HG03175 (cell line): ENCODE data around the gene KIF18A.
"Not testable (repeated sequence)": the region's sequence is repeated elsewhere in the genome, so short reads cannot be mapped to it uniquely, and the experiment has no call there.

ENCODE experiments used
- ATAC-seq: cut with Tn5 transposase; IDR thresholded peaks from one replicate; pipeline ENCODE4 v1.9.1; 2021; ENCODE audit warnings: mild to moderate bottlenecking, moderate library complexity; ENCODE audit not compliant: unreplicated experiment

The KIF18A gene

DNA sequence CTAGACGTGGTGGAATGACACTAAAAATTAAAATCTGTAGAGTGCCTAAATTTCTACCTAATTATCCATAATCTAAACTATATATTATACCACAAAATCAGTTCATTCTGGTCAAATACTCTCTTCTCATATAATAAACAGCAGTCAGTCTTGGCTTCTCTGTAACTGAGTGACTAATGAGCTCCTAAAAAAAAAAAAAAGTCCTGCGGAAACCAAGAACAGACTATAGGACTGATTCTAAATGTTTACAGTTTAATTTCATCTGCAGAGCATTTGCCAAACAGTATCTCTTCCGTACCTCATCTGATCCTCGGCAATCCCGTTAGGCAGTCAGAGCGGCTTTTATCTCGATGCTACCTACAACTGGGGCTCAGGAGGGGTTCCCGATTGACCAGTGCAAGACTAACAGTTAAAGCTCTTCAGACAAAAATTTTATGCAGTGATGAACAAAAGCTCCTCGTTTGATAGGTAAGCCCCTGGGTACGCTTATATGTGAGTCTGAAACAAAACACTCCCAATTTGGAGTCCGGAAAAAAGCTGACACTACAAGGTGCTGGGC, 686 bp downstream of the KIF18A start:
- ATAC-seq: peak; percentile 0

DNA sequence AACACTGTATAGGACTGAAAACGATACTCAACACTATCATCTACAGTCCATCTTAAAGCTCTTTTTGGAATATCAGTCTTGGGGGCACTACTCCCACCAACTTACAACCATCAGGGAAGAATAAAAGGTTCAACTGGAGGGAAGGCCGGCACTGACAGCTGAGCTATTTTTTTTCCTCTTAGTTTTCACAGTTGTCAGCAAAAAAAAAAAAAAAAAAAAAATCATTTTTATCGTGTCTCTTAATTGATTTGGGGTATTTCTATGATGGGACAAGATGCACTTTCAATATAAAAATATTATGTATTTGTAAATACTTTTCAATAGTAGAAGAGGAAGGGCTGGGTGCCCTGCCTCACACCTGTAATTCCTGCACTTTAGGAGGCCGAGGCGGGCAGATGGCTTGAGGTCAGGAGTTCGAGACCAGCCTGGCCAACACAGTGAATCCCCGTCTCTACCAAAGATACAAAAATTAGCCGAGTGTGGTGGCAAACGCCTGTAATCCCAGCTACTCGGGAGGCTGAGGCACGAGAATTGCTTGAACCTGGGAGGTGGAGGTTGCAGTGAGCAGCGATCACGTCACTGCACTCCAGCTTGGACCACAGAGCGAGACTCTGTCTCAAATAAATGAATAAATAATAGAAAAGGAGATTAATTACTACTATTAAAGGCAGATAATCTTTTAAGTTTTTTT, 1.5 kb downstream of the KIF18A start:
- ATAC-seq: no peak

DNA sequence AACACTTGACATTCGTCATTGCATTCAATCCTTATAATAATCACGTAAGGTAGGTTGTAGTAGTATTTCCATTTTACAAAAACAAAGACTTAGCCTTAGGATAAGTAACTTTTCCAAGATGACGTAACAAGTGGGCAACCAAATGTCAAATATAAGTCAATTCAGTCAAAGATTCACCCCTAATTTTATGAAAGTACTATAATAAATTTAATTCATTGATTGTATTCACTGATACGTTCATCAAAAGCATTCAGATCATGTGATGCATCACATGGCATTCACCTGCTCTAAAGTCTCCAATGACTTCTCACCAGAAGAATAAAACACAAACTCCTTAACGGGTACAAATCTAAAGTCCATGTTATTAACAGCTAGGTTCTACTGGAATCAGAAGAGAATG, 2.1 kb downstream of the KIF18A start:
- no peak for ATAC-seq

DNA sequence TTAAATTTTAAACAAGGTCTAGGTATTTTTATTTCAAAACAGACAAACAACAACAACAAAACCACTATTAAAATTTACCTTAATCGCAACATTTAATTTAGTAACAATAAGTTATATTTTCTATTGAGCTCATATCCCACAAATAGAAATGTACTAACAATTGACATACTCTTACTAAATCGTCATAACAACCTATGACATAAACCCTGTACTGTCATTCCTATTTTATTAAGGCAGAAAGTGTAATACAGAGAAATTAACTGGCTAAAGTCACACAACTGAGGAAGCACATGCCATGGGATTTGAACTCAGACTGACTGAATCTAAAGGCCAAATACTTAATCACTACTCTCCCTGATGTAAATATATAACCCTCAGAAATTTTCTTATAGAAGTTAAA, 3.0 kb downstream of the KIF18A start:
- no peak for ATAC-seq

DNA sequence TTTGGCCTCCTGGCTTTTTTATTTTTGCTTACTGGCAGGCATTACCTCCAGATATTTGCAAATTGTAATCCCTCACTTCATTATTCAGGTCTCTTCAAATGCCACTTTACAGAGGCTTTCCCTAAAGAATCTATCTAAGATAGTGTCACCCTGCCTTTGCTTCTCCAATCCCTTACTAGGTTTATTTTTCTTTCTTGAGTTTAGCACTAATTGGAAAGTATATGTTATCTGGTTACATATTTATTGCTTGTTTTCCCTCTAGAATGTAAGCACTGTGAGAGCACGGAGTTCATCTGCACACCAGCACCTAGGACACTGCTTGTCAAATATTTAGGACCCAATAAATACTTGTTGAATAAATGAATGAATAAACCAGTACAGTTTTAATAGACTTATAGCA, 3.5 kb downstream of the KIF18A start:
- no peak for ATAC-seq

DNA sequence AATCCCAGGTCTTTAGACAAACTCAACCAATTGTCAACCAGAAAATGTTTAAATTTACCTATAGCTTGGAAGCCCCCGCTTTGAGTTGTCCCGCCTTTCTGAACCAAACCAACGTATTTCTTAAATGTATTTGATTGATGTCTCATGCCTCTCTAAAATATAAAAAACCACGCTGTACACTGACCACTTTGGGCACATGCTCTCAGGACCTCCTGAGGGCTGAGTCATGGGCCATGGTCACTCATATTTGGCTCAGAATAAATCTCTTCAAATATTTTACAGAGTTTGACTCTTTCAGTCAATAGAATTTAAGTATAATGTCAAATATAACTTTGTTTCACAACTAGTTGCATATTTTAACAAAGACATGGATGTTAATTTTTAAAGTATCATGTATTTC, 5.7 kb downstream of the KIF18A start:
- not testable (repeated sequence) for ATAC-seq

DNA sequence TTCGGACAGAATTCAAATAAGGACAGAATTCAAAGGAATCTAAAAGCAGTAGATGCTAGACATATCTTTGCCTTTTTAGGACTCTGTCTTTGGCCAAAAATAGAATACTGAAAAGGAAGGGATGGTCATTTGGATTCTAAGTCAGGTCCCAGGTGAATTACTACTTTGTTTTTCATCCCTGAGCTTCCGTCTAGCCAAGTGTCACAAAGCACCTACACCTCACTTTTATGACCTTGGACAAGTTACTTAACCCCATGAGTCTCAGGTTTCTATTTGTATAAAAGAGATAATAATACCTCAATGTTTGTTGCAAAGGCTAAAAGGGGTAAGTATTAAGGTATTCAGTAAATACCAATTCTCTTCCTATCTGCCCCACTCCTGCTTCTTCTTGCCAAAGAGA, 7.3 kb downstream of the KIF18A start:
- no peak for ATAC-seq

DNA sequence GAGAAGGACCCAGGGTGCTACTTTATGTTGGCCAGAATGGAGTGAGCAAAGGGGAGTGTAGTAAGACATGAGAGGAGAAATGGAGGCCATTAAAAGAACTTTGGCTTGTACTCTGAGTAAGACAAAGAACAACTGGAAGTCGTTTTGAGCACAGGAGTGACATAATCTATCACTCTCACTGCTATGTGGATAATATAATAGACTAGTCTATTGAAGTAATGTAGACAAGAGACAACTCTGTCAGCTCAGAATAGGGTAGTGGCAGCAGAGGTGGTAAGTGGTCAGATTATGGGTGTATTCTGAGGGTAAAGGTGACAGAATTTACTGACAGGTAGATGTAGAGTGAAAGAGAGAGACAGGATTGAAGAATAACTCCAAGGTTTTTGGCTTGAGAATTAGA, 8.2 kb downstream of the KIF18A start:
- ATAC-seq: no peak

DNA sequence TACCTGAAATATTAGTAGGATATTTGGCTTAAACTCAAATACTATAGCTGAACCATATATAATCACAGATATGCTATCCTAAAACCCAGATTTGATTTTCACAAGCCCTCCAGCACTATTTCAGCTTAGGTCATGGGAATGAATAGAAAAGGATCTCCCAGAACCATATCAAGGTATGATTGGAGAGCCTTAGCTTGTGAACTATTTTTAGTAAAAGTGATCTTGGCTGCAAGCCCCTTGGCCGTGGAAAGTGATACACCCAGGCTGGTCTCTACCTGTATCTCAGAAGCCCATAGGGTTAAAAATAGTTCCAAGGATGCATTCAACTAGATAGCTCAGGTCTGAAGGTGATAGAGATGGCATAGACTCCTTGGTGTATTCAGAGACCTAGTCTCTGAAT, 9.7 kb downstream of the KIF18A start:
- no peak for ATAC-seq

DNA sequence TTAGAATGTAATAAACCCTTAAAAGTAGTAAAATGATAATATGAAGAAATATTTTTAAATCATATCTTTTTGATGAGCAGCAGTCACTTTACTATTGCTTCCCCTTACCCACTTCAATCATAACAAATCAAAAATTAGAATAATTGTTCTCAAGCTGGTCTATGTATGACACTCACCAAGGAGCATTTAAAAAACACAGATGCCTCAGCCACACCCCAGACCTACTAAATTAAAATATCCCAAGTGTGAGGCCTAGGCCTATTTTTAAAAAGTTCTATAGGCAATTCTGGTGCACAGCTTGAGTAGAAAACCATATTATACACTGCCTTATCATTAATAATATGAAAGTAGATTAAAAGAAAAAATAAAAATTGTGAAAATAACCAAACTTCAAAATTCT, 15.2 kb downstream of the KIF18A start:
- ATAC-seq: no peak

DNA sequence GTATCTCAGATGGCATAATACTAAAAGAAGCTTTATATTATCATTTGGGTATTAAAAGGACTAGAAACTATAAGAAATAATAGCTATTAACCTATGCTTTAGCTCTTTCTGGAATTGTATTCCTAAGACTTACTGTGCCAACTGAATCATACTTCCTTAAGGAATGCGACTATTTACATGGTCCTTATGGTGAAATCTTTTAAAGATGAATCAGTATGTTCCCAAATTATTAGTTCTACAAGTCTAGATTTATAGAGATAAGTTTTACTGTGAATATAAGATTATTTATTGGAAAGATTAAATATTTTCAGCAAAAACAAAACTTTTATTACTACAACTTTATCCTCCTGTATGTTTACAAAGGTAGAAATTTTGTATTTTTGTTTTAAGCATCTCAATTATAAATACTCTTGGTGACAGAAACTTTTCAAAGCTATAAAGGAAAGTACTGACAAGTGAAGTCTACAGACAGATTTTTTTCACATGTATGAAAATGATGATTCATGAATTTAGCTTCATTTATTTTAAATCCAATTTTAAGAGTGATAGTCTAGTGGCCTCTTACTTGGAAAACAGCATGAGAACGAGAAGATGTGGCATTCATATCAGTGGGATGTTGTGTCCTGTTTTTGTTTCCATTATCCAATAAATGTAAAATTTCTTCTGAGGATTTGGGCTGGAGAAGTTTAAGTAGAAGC, 17.8 kb downstream of the KIF18A start:
- ATAC-seq: no peak

DNA sequence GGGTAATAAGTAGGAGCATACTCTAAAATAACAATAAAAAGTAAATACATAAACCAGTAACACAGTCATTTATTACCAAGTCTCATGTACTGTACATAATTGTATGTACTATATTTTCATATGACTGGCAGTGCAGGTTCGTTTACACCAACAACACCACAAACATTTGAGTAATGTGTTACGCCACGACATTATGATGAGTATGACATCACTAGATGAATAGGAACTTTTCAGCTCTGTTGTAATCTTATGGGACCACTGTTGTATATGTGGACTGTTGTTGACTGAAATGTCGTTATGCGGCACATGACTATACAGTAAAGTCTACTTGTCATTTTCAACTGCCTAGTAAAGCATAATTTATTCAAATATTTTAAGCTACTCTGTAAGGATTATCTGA, 18.6 kb downstream of the KIF18A start:
- ATAC-seq: no peak

DNA sequence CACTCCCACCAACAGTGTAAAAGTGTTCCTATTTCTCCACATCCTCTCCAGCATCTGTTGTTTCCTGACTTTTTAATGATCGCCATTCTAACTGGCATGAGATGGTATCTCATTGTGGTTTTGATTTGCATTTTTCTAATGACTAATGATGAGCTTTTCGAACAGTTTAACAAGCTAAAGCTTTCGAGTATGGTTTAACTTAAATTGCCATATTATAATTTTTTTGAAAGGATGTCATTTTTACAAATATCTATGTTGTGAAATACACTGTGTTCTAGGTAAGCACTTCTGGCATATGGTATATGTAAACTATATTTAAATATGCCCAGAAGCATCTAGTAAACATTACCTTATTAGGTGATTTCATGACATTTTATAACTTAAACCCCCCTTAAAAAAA, 20.3 kb downstream of the KIF18A start:
- ATAC-seq: not testable (repeated sequence)

DNA sequence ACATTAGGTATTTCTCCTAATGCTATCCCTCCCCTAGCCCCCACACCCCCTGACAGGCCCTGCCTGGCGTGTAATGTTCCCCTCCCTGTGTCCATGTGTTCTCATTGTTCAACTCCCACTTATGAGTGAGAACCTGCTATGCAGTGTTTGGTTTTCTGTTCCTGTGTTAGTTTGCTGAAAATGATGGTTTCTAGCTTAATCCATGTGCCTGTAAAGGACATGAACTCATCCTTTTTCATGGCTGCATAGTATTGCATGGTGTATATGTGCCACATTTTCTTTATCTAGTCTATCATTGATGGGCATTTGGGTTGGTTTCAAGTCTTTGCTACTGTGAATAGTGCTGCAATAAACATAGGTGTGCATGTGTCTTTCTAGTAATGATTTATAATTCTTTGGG, 20.8 kb downstream of the KIF18A start:
- not testable (repeated sequence) for ATAC-seq

DNA sequence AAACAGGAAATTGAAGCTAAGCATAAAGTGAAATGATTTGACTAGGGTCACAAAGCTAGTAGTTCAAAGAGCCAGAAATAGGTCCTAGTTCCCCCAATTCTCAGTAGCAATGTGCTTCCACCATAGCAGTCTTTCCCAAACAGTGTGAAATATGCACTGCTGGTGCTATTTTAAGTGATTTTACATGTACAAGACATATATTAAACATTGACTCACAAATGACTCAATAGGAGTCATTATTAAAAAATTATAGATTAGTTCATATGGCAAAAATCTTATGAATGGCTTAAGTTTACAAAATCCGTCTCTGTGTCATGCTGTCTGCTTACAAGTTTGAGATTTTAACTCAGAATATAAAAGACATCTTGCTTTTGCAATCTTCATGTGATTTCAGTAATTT, 21.4 kb downstream of the KIF18A start:
- ATAC-seq: no peak

DNA sequence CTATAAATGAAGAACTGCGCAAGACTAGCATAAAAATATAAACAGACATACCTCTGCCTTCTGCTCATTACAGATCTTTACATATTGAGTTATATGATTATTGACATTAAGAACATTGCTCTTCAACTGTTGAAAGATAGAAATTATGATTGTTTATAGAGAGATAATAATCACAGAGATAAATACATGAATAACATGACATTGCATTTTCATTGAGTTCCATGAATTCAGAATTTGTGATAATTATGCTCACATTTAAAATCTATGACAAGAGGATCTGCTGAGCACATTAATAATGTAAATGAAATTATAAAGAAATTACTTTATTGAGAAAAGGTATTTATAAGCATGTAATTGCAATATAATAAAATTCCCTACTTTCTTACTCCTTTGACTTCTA, 24.8 kb downstream of the KIF18A start:
- no peak for ATAC-seq

DNA sequence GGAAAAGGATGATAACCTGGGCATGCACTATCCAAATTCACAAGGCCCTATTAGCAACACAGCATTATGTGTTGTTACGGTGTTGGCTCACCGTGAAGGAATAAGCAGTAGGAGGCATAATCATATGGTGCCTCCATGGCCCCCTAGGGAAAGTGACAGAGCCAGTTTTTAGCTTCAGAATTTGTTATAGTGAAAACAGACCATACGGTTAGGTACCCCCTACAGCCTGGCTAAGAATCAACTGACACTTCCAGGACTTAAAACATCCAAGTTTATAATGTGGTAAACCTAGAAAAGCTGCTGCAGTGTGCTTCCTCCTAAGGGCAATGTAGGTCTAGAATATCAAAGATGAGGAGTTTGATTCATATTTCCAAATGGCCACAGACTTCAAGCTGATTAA, 30.4 kb downstream of the KIF18A start:
- no peak for ATAC-seq

DNA sequence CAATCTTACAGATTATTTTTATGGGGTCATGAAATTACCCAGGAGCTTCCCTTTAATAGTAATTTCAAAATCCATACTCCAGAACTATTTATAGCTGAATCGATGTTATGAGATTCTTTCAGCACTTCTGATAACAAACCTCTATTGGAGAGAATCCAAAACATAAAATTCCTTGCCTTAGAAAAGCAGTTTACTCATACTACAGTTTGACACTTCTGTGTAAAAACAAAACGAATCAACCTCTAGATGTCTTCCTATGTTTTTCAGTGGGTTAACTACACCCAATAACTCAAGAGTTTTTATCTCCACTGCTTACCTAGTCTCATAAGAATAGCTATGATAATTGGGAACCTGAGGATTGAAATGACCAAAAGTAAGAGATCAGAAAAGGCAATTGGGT, 35.6 kb downstream of the KIF18A start:
- no peak for ATAC-seq

DNA sequence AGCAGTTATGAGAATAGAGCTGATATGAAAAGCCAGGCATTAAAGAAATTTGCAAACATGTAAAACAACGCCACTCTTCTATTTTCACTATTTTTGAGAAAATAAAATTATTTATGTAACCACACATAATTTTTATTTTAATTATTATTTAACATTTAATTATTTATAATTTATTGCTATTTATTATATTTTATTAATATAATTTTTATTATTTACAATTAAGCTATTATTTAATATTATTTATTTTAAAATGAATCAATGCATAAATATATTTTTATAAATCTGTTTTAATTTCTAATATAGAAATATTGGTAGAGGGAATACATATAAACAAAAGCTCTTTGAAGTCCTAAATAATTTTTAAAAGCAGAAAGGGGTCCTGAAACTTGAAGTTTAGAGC, 36.7 kb downstream of the KIF18A start:
- ATAC-seq: no peak

DNA sequence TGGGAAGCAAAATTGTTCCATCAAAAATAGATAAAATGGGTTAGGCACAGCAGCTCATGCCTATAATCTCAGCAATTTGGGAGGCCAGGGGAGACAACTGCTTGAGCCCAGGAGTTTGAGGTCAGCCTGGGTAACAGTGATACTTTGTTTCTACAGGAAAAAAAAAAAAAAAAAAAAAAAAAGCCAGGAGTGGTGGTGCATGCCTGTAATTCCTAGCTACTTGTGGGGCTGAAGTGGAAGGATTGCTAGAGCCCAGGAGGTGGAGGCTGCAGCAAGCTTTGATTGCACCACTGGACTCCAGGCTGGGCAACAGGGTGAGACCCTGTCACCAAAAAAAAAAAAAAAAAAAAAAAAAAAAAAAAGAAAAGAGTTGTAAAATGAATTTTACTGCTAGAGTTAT, 49.6 kb downstream of the KIF18A start:
- ATAC-seq: no peak

DNA sequence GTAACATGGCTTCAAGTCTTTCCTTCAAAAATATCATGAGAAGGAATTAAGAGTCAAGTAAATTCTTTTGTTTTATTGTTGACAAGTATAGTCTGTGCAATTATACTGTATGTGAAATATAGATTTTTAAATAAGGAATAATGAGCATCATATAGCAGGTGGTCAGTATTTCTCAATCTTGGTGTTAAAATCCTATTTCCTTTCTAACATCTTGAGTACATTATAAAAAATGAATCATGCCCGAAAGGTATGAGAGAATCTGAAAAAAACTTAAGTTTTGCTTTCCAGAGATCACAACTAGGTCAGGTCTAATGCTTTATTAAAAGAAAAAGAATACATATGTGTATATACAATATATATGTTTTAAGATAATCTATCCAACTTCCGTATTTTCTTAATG, 53.1 kb downstream of the KIF18A start:
- ATAC-seq: no peak
